ENCODE data around the gene SRP72.

Gene SRP72

DNA sequence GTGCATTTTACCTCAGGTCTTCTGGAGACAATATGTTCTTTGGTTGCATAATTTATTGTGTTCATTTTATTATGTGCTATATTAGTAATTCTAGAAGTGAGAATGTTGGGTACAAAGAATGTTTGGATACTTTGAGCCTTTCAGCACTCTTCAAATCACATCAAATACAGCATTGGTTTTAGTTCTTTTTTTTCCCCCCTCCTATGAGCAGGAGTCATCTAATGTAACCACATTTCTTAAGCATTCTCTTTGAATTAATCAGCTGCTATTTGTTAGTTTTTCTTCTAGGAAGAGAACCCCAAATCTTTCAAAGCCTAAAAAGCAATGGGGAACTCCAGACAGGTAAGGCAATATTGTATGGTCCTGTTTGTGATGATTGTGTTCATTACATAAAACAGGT, 84.9 kb downstream of the SRP72 start:
- no peak for DNase-seq

Data from NCI-H1105 treated with DMSO at 0.1 percent for 48 hours (cell line).